ENCODE measurements around the gene COPZ2.

Gene COPZ2

DNA sequence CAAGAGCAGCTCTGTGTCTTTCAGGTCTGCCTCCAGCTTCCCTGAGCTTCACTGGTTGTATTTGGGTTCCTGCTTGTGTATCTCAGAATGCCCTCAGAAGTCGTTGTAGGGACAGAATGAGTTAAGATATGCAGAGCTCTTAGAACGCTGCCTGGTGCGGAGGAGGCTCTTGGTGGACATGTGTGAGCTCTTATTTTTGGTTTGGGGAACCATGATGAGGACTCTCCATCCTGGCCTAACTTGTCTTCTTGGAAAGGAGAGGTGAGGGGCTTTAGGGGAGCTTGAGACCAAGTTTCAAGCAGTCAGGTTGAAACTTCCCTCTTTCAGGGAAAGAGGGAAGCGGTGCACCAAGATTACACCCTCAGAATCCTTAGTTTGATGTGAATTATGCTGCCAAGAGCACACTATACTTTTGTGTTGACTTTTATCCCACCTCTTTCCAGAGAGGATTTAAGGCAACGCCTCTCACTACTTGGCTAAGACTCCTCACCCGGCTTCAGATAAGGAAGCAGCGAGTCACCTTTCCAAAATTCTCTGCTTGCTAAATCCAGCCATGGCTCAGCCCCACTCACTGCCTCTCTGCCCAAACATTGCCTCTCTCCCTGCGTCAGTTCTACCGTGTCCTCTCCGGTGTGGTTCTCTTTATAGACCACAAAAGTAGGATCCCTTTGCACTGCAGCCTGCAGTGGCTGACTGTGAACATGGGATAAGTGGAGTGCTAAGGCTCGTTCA lies 53.9 kb downstream of the COPZ2 start:
- DNase-seq (ENCODE audit: low spot score), result no peak

DNA sequence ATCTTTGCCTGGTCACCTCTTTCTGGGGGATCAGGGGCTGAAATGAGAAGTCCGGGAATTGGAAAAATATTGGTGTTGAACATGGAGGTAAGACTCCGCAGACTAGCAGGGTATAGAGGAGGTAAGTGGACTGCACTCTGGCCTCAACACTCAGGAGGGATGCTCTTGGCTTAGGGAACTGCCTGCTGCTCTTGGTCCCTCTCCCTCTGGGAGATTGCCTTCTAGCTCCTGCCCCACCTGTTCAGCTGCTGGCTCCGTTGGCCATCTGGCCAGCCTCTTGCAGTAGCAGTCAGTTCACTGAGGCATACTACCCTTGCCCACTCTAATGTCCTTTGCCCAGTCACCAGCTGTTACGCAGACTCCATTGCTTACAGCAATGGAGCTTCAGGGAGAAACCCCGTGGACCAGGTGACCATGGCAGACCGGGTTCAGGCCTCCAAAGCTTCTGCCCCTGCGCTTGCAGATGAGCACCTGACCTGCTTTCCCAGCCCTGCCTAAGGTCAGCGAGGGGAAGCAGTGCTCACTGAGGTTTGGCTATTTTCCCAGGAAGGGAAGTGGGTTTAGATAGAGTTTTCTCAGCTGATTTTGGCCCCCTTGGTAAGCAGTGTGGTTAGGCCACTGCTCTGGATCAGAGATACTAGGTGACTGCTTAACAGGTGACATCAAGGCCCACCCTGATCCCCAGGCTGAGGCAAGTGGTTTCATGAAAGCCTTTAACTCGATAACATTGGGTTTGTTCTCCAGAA lies 54.8 kb downstream of the COPZ2 start:
- no peak for DNase-seq (ENCODE audit: low spot score)

DNA sequence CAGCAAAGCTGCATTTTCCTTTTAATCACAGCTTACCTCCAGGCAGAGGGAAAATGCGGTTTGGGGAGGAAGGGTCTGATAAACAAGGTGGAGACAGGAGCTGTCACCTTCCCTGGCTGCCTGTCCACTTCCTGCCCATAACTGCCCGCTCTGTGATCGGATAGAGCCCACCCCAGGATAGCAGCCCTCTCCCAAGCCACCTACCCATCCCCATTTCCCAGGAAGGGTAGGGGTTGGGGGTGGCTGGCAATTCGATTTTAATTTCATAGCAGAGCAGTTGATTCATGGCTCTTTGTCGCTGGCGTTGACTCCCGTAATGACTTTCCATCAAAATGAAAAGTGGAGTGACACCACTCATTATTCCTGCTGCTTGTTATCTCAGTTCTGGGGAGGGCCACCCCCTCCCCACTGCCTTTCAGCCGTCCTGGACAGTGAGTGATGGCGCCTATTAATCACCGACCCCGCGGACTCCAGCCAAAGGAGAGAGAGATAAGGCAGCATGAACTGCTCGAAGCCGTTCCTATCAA lies 55.4 kb downstream of the COPZ2 start:
- DNase-seq (ENCODE audit: low spot score), result no peak

DNA sequence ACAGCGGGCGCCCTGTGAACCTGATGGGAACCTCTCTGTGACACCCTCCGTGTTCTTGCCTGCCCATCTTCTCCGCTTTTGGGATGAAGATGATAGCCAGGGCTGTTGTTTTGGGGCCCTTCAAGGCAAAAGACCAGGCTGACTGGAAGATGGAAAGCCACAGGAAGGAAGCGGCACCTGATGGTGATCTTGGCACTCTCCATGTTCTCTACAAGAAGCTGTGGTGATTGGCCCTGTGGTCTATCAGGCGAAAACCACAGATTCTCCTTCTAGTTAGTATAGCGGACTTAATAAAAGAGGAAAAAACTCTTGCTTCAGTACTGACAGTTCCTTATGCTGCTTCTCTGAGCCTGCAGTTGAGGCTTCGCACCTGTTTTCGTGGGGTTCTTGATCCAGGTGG lies 56.1 kb downstream of the COPZ2 start:
- DNase-seq (ENCODE audit: low spot score), result no peak

DNA sequence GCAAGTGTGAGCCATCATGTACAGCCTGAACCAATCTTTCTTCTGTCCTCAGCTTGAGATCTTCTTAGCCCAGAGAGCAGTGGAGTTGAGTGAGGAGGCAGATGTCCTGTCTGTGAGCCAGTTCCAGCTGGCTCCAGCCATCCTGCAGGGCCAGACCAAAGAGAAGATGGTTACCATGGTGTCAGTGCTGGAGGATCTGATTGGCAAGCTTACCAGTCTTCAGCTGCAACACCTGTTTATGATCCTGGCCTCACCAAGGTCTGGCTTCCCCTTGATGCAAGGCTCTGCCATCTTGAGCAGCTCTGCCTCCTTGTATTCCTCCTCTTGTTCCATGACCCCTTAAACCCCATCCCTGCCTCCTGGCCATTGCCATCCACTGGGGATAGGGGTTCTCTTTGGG lies 57.1 kb downstream of the COPZ2 start:
- no peak for DNase-seq (ENCODE audit: low spot score)

DNA sequence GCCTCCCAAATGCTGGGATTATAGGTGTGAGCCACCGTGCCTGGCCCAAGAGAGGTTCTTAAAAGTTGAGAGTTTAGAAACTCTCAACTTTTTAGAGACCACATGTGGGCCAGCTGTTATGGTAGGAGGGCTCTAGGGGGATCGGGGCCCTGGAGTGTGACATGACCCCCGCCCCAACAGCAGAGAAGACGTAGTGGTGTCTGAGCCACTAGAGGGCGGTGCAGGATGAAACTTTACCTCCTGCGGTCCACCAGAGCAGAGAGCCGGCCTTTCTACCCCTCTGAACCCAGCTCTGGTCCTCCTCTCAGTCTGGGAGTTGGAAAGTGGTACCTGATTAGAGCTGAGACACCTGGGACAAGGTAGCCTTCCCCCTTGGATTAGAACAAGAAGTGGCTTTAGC lies 59.3 kb downstream of the COPZ2 start:
- peak; percentile 73 for DNase-seq (ENCODE audit: low spot score)
